Activated naive CD8-positive, alpha-beta T cell treated with anti-CD3 and anti-CD28 coated beads, Interleukin-2, amount 10 ng/mL, durations not matched to agents 7 days and 5 days (primary cell): ENCODE data around the gene AAK1. TPM values are rescaled to one million over a fixed set of nuclear protein-coding genes. Genes with fewer than 3 reads are reported as not detected.

Source experiments
- ATAC-seq: fragments of 150-1000 bp; cut with Tn5 transposase; one replicate; pipeline ENCODE4 v1.10.0; 2021; ENCODE audit warnings: low read depth, moderate library complexity
- POLR2A ChIA-PET: fragments of 350-600 bp; sonication (Branson Sonifier 250); formaldehyde crosslinking; loops from one replicate; lab custom pipeline; 2021; ENCODE audit warnings: antibody characterized with exemption; lab: Charles Lee
- DNase-seq: peaks from one replicate; pipeline ENCODE4 v3.0.0; 2021
- H3K27ac Mint-ChIP-seq: one replicate; pipeline ENCODE4 v1.8.0; 2022; ENCODE audit warnings: mild to moderate bottlenecking, mixed read lengths
- H3K27me3 Mint-ChIP-seq: one replicate; pipeline ENCODE4 v1.8.0; 2022; ENCODE audit warnings: mild to moderate bottlenecking, moderate library complexity, mixed read lengths
- H3K36me3 Mint-ChIP-seq: one replicate; pipeline ENCODE4 v1.8.0; 2021; ENCODE audit warnings: mild to moderate bottlenecking, mixed read lengths
- H3K4me1 Mint-ChIP-seq: one replicate; pipeline ENCODE4 v1.8.0; 2021; ENCODE audit warnings: mixed read lengths
- H3K4me3 Mint-ChIP-seq: one replicate; pipeline ENCODE4 v1.8.0; 2022; ENCODE audit warnings: mild to moderate bottlenecking, moderate library complexity, mixed read lengths
- H3K9me3 Mint-ChIP-seq: one replicate; pipeline ENCODE4 v1.8.0; 2021; ENCODE audit warnings: mixed read lengths
- total RNA-seq, 2 experiments: library from RNA; stranded (reverse); gene quantifications; one replicate each; pipeline ENCODE4 v1.2.3, GENCODE V29; 2021

The AAK1 gene
- total RNA-seq, 2 experiments from 2014 or later: 143 to 144 TPM

GRCh38 chr2:69549421-69549820 is 94.1 kb downstream of the AAK1 start:
- H3K27ac Mint-ChIP-seq: peak overlapping the region; percentile 32
- H3K27me3 Mint-ChIP-seq: no peaks in the 10 kb centered on the region
- ATAC-seq (no peak), DNase-seq (no peak)
- H3K4me1 Mint-ChIP-seq: peaks cover 5% of the 10 kb centered on the region
- POLR2A ChIA-PET: no interaction called here
- peaks cover 59% of the 10 kb centered on the region for H3K36me3 Mint-ChIP-seq
- no peak overlapping the region for H3K4me3 Mint-ChIP-seq
- peaks cover 11% of the 10 kb centered on the region for H3K9me3 Mint-ChIP-seq

GRCh38 chr2:69547984-69548715 is 95.4 kb downstream of the AAK1 start:
- Mint-ChIP-seq H3K9me3 (peaks cover 11% of the 10 kb centered on the region), H3K36me3 (peaks cover 63% of the 10 kb centered on the region), H3K27me3 (no peaks in the 10 kb centered on the region), H3K27ac (no peak overlapping the region), H3K4me1 (peaks cover 5% of the 10 kb centered on the region), H3K4me3 (no peak overlapping the region)
- ATAC-seq (no peak), DNase-seq (no peak)
- POLR2A ChIA-PET: interaction anchor here (0.6 to 0.7 kb wide), 3 partner anchors 10 to 44 kb away, joined by 3 to 4 read pairs (median 3); no protein-coding TSS in a partner anchor

GRCh38 chr2:69546646-69547045 is 96.9 kb downstream of the AAK1 start:
- Mint-ChIP-seq H3K27ac (no peak overlapping the region), H3K4me1 (peaks cover 3% of the 10 kb centered on the region), H3K9me3 (peaks cover 11% of the 10 kb centered on the region), H3K27me3 (no peaks in the 10 kb centered on the region), H3K36me3 (peaks cover 61% of the 10 kb centered on the region), H3K4me3 (no peak overlapping the region)
- ATAC-seq: no peak
- no peak for DNase-seq
- POLR2A ChIA-PET: no interaction called here

- Mint-ChIP-seq H3K4me3 (no peak overlapping the region), H3K36me3 (peaks cover 56% of the 10 kb centered on the region), H3K4me1 (peaks cover 3% of the 10 kb centered on the region)
Observed at GRCh38 chr2:69545477-69545932, 98.0 kb downstream of the AAK1 start.

GRCh38 chr2:69544951-69545350 is 98.6 kb downstream of the AAK1 start:
- POLR2A ChIA-PET: no interaction called here
- DNase-seq (no peak), ATAC-seq (no peak)
- peaks cover 3% of the 10 kb centered on the region for H3K4me1 Mint-ChIP-seq
- no peaks in the 10 kb centered on the region for H3K27me3 Mint-ChIP-seq
- peaks cover 56% of the 10 kb centered on the region for H3K36me3 Mint-ChIP-seq
- H3K27ac Mint-ChIP-seq: no peak overlapping the region
- H3K9me3 Mint-ChIP-seq: peaks cover 11% of the 10 kb centered on the region
- no peak overlapping the region for H3K4me3 Mint-ChIP-seq

More at GRCh38 chr2:69545477-69545932, 98.0 kb downstream of the AAK1 start:
- Mint-ChIP-seq H3K27ac (no peak overlapping the region), H3K9me3 (peaks cover 11% of the 10 kb centered on the region), H3K27me3 (no peaks in the 10 kb centered on the region)
- ATAC-seq (no peak), DNase-seq (no peak)
- POLR2A ChIA-PET: no interaction called here

GRCh38 chr2:69539549-69539908 is 104.0 kb downstream of the AAK1 start:
- peaks cover 70% of the 10 kb centered on the region for H3K36me3 Mint-ChIP-seq
- H3K9me3 Mint-ChIP-seq: no peaks in the 10 kb centered on the region
- H3K27ac Mint-ChIP-seq: no peak overlapping the region
- no peak overlapping the region for H3K4me3 Mint-ChIP-seq
- no peaks in the 10 kb centered on the region for H3K27me3 Mint-ChIP-seq
- no peak for DNase-seq
- POLR2A ChIA-PET: no interaction called here
- H3K4me1 Mint-ChIP-seq: peaks cover 18% of the 10 kb centered on the region
- ATAC-seq: no peak

GRCh38 chr2:69538872-69539548 is 104.5 kb downstream of the AAK1 start:
- DNase-seq (no peak), ATAC-seq (no peak)
- Mint-ChIP-seq H3K27ac (no peak overlapping the region), H3K9me3 (no peaks in the 10 kb centered on the region), H3K4me3 (no peak overlapping the region), H3K4me1 (peaks cover 18% of the 10 kb centered on the region), H3K27me3 (no peaks in the 10 kb centered on the region), H3K36me3 (peaks cover 69% of the 10 kb centered on the region)
- POLR2A ChIA-PET: no interaction called here

GRCh38 chr2:69538249-69538648 is 105.3 kb downstream of the AAK1 start:
- Mint-ChIP-seq H3K4me3 (no peak overlapping the region), H3K27ac (no peak overlapping the region), H3K9me3 (no peaks in the 10 kb centered on the region), H3K4me1 (peaks cover 18% of the 10 kb centered on the region), H3K36me3 (peaks cover 71% of the 10 kb centered on the region), H3K27me3 (no peaks in the 10 kb centered on the region)
- ATAC-seq (no peak), DNase-seq (no peak)
- POLR2A ChIA-PET: interaction anchor here (0.5 kb wide), 1 partner anchor 10 kb away, joined by 3 read pairs; no protein-coding TSS in a partner anchor

- DNase-seq: no peak
- Mint-ChIP-seq H3K4me3 (no peak overlapping the region), H3K27ac (no peak overlapping the region), H3K9me3 (no peaks in the 10 kb centered on the region), H3K4me1 (peaks cover 18% of the 10 kb centered on the region), H3K27me3 (no peaks in the 10 kb centered on the region), H3K36me3 (peaks cover 84% of the 10 kb centered on the region)
- no peak for ATAC-seq
- POLR2A ChIA-PET: interaction anchor here (1.4 kb wide), 1 partner anchor 99 kb away, joined by 3 read pairs; the partner anchor contains the start of gene NFU1
Observed at GRCh38 chr2:69535817-69536241, 107.7 kb downstream of the AAK1 start.

GRCh38 chr2:69531186-69531585 is 112.4 kb downstream of the AAK1 start:
- Mint-ChIP-seq H3K9me3 (no peaks in the 10 kb centered on the region), H3K4me3 (no peak overlapping the region), H3K36me3 (peaks cover 66% of the 10 kb centered on the region), H3K4me1 (peaks cover 6% of the 10 kb centered on the region), H3K27me3 (no peaks in the 10 kb centered on the region), H3K27ac (no peak overlapping the region)
- ATAC-seq: no peak
- no peak for DNase-seq
- POLR2A ChIA-PET: no interaction called here

GRCh38 chr2:69529480-69529879 is 114.1 kb downstream of the AAK1 start:
- no peaks in the 10 kb centered on the region for H3K4me1 Mint-ChIP-seq

GRCh38 chr2:69525261-69525660 is 118.3 kb downstream of the AAK1 start:
- H3K4me3 Mint-ChIP-seq: no peak overlapping the region
- ATAC-seq: no peak
- no peaks in the 10 kb centered on the region for H3K27me3 Mint-ChIP-seq
- POLR2A ChIA-PET: no interaction called here
- no peak overlapping the region for H3K27ac Mint-ChIP-seq
- H3K4me1 Mint-ChIP-seq: no peaks in the 10 kb centered on the region
- H3K9me3 Mint-ChIP-seq: no peaks in the 10 kb centered on the region
- H3K36me3 Mint-ChIP-seq: peaks cover 44% of the 10 kb centered on the region
- DNase-seq: no peak

More at GRCh38 chr2:69529480-69529879, 114.1 kb downstream of the AAK1 start:
- POLR2A ChIA-PET: no interaction called here
- no peaks in the 10 kb centered on the region for H3K27me3 Mint-ChIP-seq
- H3K9me3 Mint-ChIP-seq: no peaks in the 10 kb centered on the region
- H3K27ac Mint-ChIP-seq: no peak overlapping the region
- DNase-seq (no peak), ATAC-seq (no peak)
- no peak overlapping the region for H3K4me3 Mint-ChIP-seq
- H3K36me3 Mint-ChIP-seq: peaks cover 56% of the 10 kb centered on the region

- Mint-ChIP-seq H3K27me3 (no peaks in the 10 kb centered on the region), H3K9me3 (no peaks in the 10 kb centered on the region), H3K4me1 (no peaks in the 10 kb centered on the region), H3K36me3 (peaks cover 44% of the 10 kb centered on the region), H3K4me3 (no peak overlapping the region), H3K27ac (no peak overlapping the region)
- ATAC-seq (no peak), DNase-seq (no peak)
- POLR2A ChIA-PET: no interaction called here
Observed at GRCh38 chr2:69524799-69525198, 118.7 kb downstream of the AAK1 start.

- ATAC-seq (no peak), DNase-seq (no peak)
- peaks cover 7% of the 10 kb centered on the region for H3K4me1 Mint-ChIP-seq
- no peak overlapping the region for H3K4me3 Mint-ChIP-seq
- H3K27ac Mint-ChIP-seq: no peak overlapping the region
- POLR2A ChIA-PET: no interaction called here
- no peaks in the 10 kb centered on the region for H3K9me3 Mint-ChIP-seq
- peaks cover 49% of the 10 kb centered on the region for H3K36me3 Mint-ChIP-seq
- no peaks in the 10 kb centered on the region for H3K27me3 Mint-ChIP-seq
Observed at GRCh38 chr2:69521747-69522146, 121.8 kb downstream of the AAK1 start.
